ENCODE results near the gene IGSF9B.

DNA sequence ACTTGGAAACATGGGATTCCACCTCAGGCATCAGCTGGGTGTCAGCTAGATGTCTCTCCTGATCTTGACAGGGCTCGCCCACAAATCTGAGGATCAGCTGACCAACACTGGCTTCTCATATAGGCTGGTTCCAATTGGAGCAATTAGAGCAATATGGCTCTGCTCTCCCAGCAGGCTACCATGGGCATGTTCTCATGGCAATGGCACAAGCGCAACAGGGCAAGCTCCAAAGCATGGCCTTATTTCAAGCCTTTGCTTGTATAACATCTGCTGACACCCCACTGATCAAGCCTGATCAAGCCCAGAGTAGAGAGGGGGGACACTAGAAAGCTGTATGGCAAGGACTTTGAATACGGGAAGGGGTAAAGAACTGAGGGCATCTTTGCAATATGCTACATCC is 70.7 kb downstream of the IGSF9B start:
- TF ChIP-seq CTCF (conservative IDR thresholded peaks at IDR 0.05; ENCODE audit: low read depth, low read length) (no peak), EZH2 (IDR thresholded peaks at IDR 0.05; ENCODE audit: borderline replicate concordance, low read depth, low read length, poor library complexity, severe bottlenecking) (no peak)
